RWPE1 (cell line): ENCODE measurements around the gene USP27X.

ENCODE experiments used
- CTCF ChIA-PET: fragments of 350-600 bp; sonication (Branson Sonifier 250); formaldehyde crosslinking; extraction: SDS; loops from one replicate; lab custom pipeline; 2021; lab: Yijun Ruan, JAX
- POLR2A ChIA-PET: fragments of 400-600 bp; formaldehyde crosslinking; extraction: SDS; loops from one replicate; lab custom pipeline; 2020; ENCODE audit warnings: antibody characterized with exemption; ENCODE audit not compliant: low non-redundant PET; lab: Yijun Ruan, JAX
- DNase-seq: peaks from one replicate; pipeline ENCODE4 v3.0.0; 2012; ENCODE audit warnings: low spot score
- H3K27ac ChIP-seq: fragments of 450-650 bp; 2 replicates; pipeline ENCODE4 v1.5.1; 2017
- TF ChIP-seq, protein P1 (sequence below): fragments of 450-650 bp; conservative IDR thresholded peaks from 2 replicates; pipeline ENCODE4 v1.5.1; 2017; ENCODE audit warnings: low read depth, mild to moderate bottlenecking

Gene USP27X

DNA sequence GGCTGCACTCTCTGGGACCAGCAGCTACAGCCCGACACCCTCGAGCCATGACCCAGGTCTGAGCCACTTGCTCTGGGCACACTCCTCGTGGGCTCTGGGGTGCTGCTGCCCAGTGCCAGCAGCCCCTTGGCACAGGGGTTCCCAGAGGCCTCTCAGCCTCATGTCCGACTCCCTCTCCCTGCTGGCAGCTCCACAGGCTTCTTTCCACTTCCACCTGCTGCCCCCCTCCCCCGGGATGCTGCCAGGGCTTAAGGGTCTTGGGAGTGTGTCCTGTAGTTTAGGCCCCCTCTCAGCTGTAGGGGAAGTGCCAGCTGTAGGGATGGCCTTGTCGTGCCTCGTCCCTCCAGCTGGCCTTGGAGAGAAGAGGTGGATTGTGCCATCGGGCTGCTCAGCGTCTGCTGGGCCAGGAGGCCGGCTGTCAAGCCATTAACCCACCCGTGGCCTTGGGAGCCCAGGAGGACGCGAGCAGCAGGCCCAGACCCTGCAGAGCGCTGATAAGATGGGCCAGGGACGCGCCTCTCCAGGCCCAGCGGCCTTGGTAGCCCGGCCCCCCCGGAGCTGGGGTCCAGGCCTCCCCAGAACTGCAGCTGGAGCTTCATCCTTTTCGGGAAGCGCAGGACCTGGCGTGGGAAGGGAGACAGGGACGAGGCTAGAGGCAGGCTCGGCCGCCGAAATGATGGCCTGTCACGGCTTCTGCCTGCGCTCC lies 1.0 kb upstream of the USP27X start:
- no peak for DNase-seq
- CTCF ChIA-PET: interaction anchor here (0.6 to 0.9 kb wide), 2 partner anchors 39 to 549 kb away, joined by 3 read pairs; no protein-coding TSS in a partner anchor
- POLR2A ChIA-PET: no interaction called here
- peak overlapping the region; percentile 77 for H3K27ac ChIP-seq
- TF ChIP-seq, protein P1, sequence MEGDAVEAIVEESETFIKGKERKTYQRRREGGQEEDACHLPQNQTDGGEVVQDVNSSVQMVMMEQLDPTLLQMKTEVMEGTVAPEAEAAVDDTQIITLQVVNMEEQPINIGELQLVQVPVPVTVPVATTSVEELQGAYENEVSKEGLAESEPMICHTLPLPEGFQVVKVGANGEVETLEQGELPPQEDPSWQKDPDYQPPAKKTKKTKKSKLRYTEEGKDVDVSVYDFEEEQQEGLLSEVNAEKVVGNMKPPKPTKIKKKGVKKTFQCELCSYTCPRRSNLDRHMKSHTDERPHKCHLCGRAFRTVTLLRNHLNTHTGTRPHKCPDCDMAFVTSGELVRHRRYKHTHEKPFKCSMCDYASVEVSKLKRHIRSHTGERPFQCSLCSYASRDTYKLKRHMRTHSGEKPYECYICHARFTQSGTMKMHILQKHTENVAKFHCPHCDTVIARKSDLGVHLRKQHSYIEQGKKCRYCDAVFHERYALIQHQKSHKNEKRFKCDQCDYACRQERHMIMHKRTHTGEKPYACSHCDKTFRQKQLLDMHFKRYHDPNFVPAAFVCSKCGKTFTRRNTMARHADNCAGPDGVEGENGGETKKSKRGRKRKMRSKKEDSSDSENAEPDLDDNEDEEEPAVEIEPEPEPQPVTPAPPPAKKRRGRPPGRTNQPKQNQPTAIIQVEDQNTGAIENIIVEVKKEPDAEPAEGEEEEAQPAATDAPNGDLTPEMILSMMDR: no peak

GRCh38 chrX:49879656-49880277 lies 483 bp downstream of the USP27X start:
- CTCF ChIA-PET: no interaction called here
- POLR2A ChIA-PET: no interaction called here
- TF ChIP-seq, protein P1: no peak
- DNase-seq: peak; percentile 0
- peak overlapping the region; percentile 77 for H3K27ac ChIP-seq

- no peak for DNase-seq
- TF ChIP-seq, protein P1: no peak
- no peak overlapping the region for H3K27ac ChIP-seq
- CTCF ChIA-PET: no interaction called here
- POLR2A ChIA-PET: no interaction called here
These were observed 1.4 kb downstream of the USP27X start for GRCh38 chrX:49880668-49881067.

GRCh38 chrX:49884290-49884862 lies 5.1 kb downstream of the USP27X start:
- TF ChIP-seq, protein P1: peak; percentile 45
- CTCF ChIA-PET: interaction anchor here (0.5 to 1.1 kb wide), 6 partner anchors 11 to 893 kb away, joined by 3 to 5 read pairs (median 4); no protein-coding TSS in a partner anchor
- DNase-seq: peak; percentile 11
- POLR2A ChIA-PET: no interaction called here
- no peak overlapping the region for H3K27ac ChIP-seq

GRCh38 chrX:49892542-49892941 lies 13.3 kb downstream of the USP27X start:
- POLR2A ChIA-PET: no interaction called here
- CTCF ChIA-PET: no interaction called here

DNA sequence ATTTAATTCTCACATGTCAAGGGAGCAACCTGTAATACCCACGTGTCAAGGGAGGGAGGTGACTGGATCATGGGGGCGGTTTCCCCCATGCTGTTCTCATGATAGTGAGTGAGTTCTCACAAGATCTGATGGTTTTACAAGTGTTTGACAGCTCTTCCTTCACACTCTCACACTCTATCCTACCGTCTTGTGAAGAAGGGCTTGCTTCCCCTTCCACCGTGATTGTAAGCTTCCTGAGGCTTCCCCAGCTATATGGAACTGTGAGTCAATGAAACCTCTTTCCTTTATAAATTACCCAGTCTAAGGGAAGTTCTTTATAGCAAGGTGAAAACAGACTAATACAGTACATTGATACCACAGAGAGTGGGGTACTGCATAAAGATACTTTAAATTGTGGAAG lies 17.7 kb downstream of the USP27X start:
- CTCF ChIA-PET: no interaction called here
- no peak overlapping the region for H3K27ac ChIP-seq
- DNase-seq: no peak
- POLR2A ChIA-PET: no interaction called here
- TF ChIP-seq, protein P1: no peak

More at GRCh38 chrX:49892542-49892941, 13.3 kb downstream of the USP27X start:
- TF ChIP-seq, protein P1: no peak
- no peak overlapping the region for H3K27ac ChIP-seq
- no peak for DNase-seq
